GM18909 (cell line): ENCODE data around the gene MYOZ3.

Experiments
- ATAC-seq: cut with Tn5 transposase; IDR thresholded peaks from one replicate; pipeline ENCODE4 v1.9.1; 2021; ENCODE audit warnings: mild to moderate bottlenecking; ENCODE audit not compliant: unreplicated experiment, poor library complexity

Gene MYOZ3

DNA sequence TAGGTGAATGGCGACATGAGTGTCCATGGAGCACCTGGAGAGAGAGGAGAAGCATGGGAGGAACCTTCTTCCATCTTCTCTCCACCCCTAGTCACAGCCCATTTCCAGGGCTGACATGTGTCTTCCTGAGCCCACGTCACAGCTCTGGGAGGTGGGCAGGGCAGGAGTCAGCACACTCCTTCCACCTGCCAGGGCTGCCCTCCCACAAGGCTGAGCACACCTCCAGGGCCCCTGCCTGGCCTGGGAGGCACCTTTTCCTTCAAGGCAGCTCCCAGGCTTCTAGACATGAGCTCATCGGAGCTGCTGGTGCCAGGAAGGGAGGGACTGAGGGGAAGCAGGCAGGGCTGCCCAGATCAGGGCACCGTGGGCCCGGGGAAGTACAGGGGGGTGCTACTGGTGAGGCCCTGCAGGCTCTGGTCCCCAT lies 34.2 kb upstream of the MYOZ3 start:
- no peak for ATAC-seq

DNA sequence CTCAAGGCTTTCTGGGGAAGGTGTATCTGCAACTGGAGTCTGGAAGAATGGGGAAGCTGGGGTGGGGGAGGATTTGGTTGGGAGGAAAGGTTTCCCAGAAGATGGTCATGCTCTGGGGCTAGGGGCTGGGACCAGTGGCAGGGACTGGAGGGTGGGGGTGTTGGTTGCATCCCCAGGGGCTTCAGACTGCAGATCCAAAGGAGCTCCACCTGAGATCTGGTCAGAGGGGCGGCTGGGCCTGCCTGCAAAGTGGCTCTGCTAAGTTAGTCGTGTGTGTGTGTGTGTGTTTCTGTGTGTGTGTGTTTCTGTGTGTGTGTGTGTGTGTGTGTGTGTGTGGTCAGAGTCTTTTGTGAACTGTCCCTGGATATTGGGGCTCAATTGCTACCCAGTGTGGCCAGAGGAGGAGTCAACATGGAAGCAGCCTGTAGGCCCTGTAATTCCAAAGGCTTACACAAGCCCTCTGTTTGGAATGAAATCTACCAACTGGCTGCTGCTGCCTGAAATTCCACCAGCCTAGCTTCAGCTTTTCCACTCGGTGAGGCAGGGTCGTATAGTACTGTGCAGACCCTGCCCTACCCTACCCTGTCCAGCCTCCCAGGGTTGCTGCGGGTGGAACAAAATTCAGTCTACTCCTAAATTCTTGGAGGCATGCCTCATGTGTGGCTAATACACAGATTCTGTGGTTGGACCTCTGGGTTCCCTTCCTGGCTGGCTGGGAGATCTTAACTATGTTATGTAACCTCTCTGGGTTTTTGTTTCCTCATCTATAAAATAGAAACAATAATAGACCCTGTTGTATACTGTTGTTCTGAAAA lies 33.1 kb upstream of the MYOZ3 start:
- no peak for ATAC-seq

DNA sequence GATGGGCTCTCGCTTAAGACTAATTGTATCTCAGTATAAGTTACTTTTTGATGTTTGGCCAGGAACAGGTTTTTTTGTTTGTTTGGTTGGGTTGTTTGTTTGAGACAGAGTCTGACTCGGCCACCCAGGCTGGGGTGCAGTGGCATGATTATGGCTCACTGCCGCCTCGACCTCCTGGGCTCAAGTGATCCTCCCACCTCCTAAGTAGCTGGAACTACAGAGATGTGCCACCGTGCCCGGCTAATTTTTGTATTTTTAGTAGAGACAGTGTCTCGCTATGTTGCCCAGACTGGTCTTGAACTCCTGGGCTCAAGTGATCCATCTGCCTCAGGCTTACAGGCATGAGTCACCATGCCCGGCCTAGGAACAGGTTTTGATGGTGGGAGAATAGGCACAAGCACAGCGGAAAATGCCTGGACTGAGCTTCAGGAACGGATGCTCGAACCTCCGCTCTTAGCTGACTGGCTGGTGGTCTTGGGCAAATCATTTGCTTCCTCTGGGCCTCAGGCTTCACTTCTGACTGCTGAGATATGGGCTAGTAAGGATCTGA lies 32.0 kb upstream of the MYOZ3 start:
- no peak for ATAC-seq

- ATAC-seq = no peak
These were observed 31.0 kb upstream of the MYOZ3 start for GRCh38 chr5:150630016-150630415.

GRCh38 chr5:150630461-150631325 lies 30.4 kb upstream of the MYOZ3 start:
- ATAC-seq = no peak

- ATAC-seq = no peak
These were observed 29.7 kb upstream of the MYOZ3 start for GRCh38 chr5:150631326-150631701.

- ATAC-seq = no peak
These were observed 28.5 kb upstream of the MYOZ3 start for GRCh38 chr5:150632305-150633160.

DNA sequence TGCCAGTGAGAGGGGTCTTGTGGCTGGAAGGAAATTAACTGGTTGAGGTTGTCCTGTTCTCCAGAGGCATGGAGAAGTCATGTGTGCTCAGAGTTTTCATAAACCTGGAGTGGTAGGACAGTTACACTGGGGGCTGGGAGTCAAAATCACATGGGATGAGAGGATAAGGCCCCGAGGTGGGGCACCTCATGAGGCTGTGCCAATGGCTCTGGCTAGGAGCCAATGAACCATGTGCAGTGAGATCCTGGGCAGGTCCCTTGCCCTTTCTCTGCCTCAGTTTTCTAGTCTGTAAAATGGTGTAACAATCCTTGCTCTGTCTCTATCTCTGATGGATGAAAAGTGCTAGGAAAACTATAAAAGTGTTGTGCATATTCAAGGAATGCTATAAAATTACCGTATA lies 27.6 kb upstream of the MYOZ3 start:
- ATAC-seq = no peak

GRCh38 chr5:150636391-150637244 lies 24.4 kb upstream of the MYOZ3 start:
- no peak for ATAC-seq

DNA sequence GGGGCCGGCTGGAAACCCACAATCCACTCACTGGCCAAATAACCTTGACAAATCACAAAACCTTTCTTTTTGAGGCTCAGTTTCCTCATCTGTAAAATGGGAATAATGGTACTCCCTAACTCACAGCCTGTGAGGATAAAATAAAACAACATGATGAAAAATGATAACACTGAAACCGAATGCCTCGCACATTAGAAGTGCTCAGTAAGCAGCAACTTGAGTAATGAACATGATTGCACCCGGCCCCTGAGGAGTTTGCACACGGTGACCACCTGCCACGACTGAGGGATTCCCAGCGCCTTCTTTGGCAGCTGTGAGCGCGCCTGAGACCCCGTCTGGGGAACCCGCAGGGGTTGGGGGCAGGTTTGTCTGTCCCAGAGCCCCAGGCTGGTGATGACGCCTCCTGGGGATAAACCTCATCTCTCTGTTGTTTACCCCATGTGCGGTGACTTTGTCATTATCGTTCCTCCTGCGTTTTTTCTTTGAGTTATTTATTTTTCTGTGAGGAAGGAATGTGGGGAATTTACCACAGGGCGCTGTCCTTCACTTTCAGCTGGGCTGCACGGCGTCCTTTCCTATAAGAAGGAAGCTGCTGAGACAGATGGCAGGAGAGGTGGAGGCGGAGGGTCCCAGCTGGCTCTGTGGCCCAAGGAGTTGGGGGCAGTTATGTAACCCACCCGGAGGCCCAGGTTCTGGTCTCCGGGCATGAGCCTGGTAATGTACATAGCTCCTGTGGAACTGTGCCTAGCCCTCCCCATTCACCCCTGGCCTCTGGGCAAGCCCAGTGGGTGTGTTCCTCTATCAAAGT lies 23.6 kb upstream of the MYOZ3 start:
- ATAC-seq = no peak

DNA sequence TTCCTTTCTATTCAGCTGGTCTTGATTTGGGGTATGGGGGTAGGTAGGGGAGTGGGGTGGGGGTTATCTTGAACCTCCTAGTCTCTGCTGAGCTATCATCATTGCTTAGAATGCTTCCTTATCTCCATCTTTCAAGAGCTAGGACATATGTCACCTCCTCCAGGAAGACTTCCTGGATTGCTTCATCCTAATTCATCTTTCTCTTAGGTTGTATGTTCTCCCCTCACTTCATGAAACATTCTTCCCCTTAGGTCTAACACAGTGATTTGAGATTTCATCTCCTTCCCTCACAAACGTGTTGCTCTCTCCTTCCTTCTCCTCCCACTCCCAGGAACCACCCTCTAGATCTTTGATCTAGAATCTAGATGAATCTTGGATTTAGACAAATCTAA lies 23.0 kb upstream of the MYOZ3 start:
- ATAC-seq = no peak

GRCh38 chr5:150638488-150639376 lies 22.3 kb upstream of the MYOZ3 start:
- no peak for ATAC-seq

DNA sequence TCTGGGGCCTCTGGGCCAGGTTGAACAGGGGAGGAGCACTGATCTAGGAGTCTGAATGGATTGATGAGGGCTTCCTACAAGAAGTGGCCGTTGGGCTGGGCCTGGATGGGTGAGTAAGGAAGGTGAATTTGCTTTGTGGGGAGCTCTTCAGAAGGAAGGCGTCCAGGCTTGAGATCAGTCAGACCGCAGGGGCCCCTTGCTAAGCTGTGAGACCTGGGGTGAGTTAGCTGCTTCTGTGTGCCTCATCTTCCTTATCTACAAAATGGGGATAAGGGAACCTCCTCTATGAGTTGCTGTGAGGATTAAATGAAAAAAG lies 21.7 kb upstream of the MYOZ3 start:
- no peak for ATAC-seq

GRCh38 chr5:150639751-150640150 lies 21.3 kb upstream of the MYOZ3 start:
- no peak for ATAC-seq

DNA sequence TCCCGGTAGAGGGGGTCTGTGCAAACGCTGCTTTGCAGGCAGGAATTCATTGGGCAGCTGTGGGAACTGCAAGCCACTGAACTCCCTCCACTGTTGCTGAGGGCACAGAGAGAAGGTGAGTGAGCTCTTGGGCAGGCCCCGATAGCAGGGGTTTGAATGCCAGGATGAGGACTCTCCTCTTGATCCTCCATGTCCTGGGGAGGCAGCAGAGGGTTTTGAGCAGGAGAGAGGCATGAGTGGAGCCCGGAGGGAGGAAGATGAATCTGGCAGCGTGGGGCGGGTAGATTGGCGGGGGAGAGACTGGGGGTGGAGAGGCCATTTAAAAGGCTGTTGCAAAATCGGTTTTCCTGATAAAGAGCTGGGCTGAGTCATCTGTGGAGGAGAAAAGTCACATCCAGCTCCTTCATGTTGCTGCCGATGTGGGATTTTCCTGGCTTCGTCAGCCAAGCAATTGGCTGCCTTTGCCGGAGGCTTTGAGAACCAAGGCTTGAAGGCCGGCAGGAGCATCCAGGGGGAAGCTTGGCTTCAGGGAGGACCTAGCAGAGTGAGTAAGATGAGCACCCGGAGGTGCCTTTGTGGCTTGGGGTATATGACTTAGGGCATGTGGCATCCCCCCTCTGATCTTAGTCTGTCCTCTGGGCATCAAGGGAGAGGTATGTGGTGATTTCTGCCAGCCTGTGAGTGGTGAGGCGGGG lies 20.6 kb upstream of the MYOZ3 start, which contains the start of gene SYNPO:
SYNPO (plus strand) TSS at position 350 of the 695 bp plus-strand sequence. CDS start 7,616 bp downstream, outside the sequence.
- ATAC-seq = no peak

DNA sequence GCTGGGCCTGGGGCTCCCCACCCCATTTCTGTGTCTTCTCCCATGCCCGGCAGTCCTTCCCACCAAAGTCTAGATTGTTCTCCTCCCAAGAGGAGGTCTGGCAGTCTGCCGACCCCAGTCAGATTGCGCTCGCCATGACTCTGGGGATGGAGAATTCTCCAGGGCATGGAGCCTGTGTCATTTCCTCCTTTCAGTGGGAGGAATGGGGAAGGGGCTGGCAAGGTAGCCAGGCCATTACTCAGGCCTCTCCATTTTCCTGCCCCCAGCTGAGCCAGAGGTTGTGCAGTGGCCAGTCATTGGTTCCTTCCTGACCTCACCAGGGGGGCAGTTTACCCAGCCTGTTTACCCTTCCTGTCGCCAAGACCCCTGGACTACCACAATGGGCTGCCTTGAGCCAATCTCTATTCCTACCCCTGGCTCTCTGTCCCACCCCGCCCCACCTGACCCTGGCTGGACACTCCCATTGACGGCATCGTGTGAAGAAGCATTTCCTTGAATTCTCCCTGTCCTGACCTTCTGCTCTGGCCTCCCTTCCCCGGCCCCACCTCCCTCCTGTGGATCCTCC lies 20.0 kb upstream of the MYOZ3 start:
- ATAC-seq = no peak
